Lower leg skin (tissue), 4 donors: Measurements from ENCODE around the gene USP35. TPM values are rescaled to one million over a fixed set of nuclear protein-coding genes. Genes with fewer than 3 reads are reported as not detected.
A peak's percentile ranks its signal among the peaks of the same experiment; 100 is the strongest.

Experiments
- DNase-seq, 2 donors: peaks; one replicate each; pipeline ENCODE4 v3.0.0-alpha.2; 2019; ENCODE audit warnings: low spot score in 2 of 2
- H3K4me3 ChIP-seq: fragments of 200-600 bp; sonication (generic); 2 replicates; pipeline ENCODE4 v1.5.1; 2017; ENCODE audit warnings: mild to moderate bottlenecking, low read depth; ENCODE audit not compliant: poor library complexity, severe bottlenecking
- POLR2A ChIP-seq, 2 donors: fragments of 450-650 bp; IDR thresholded peaks; one replicate each; pipeline ENCODE4 v1.6.1; 2016 to 2017; ENCODE audit warnings: antibody characterized with exemption in 2 of 2, mild to moderate bottlenecking in 1 of 2, moderate library complexity in 1 of 2
- WGBS, 2 donors: methylation state at CpG; one replicate each; pipeline ENCODE4 v1.1.5; 2018; 5-methylcytosine and 5-hydroxymethylcytosine counted together
- intact Hi-C: fragments of 100-400 bp; cut with DNase I; formaldehyde crosslinking; loops from one replicate; pipeline ENCODE4 v1.15.0; 2023; ENCODE audit warnings: low total_unique reads
- total RNA-seq, 4 donors: library from RNA; depleted of rRNA; stranded (reverse); fragments of >200 nt; gene quantifications; one replicate each; pipeline ENCODE4 v1.1.0, GENCODE V29; 2016
- TF ChIP-seq, protein P1 (sequence below), 3 donors: fragments of 450-650 bp; IDR thresholded peaks; one replicate each; pipeline ENCODE4 v1.5.1; 2016; ENCODE audit warnings: antibody characterized with exemption in 3 of 3, mild to moderate bottlenecking in 3 of 3, moderate library complexity in 2 of 3

The USP35 gene
- total RNA-seq, 4 donors from 2014 or later = 3.0 to 4.0 (median 3.5) TPM

DNA sequence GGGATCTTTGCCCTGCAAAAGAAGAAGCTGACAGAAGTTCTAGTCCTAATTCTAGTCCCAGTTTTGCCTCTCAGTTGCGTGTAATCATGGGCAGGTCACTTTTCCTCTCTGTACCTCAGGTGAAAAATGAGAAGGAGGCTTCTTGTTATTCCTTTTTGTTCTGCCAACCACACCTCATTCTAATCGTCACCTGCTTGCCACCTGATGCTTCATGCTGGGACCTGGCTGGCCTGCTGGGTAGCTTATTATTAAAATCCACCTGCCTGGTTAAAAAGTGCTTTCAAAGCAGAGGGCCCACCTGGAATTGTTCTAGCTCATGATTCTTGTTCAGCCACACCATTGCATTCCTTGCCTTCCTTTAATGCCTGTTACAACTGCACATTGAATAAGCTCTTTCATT is 40.9 kb upstream of the USP35 start:
- H3K4me3 ChIP-seq = no peak overlapping the region
- DNase-seq = peak in 1 of 2 donors; percentile 17
- WGBS, 2 donors = 70 to 75% methylated on average over 2 of the region's 2 CpGs
- no peak for TF ChIP-seq POLR2A (IDR thresholded peaks at IDR 0.05)
- TF ChIP-seq, protein P1, sequence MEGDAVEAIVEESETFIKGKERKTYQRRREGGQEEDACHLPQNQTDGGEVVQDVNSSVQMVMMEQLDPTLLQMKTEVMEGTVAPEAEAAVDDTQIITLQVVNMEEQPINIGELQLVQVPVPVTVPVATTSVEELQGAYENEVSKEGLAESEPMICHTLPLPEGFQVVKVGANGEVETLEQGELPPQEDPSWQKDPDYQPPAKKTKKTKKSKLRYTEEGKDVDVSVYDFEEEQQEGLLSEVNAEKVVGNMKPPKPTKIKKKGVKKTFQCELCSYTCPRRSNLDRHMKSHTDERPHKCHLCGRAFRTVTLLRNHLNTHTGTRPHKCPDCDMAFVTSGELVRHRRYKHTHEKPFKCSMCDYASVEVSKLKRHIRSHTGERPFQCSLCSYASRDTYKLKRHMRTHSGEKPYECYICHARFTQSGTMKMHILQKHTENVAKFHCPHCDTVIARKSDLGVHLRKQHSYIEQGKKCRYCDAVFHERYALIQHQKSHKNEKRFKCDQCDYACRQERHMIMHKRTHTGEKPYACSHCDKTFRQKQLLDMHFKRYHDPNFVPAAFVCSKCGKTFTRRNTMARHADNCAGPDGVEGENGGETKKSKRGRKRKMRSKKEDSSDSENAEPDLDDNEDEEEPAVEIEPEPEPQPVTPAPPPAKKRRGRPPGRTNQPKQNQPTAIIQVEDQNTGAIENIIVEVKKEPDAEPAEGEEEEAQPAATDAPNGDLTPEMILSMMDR (IDR thresholded peaks at IDR 0.05) = no peak
- intact Hi-C loops = no loop called here

DNA sequence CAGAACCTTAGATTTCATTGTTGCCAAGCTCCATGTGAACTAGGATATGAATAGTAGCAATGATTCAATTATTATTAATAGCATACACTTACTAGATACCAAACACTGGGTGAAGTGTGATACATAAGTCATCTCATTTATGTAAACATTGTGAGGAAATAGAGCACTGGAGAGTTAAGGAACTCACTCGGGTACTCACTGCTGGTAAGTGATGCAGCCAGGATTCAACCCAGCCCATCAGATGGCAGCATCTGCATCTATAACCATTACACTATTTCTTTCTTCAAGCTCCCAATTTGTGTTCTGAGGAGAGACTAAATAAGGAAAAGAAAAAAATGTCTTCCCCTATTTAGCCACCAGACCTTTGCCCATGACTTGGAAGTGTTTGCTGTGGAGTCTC is 39.1 kb upstream of the USP35 start:
- TF ChIP-seq, protein P1 (IDR thresholded peaks at IDR 0.05) = no peak
- TF ChIP-seq POLR2A (IDR thresholded peaks at IDR 0.05) = no peak
- intact Hi-C loops = no loop called here
- 21 to 22% methylated on average over 1 of the region's 1 CpG for WGBS, 2 donors
- no peak overlapping the region for H3K4me3 ChIP-seq
- no peak for DNase-seq

DNA sequence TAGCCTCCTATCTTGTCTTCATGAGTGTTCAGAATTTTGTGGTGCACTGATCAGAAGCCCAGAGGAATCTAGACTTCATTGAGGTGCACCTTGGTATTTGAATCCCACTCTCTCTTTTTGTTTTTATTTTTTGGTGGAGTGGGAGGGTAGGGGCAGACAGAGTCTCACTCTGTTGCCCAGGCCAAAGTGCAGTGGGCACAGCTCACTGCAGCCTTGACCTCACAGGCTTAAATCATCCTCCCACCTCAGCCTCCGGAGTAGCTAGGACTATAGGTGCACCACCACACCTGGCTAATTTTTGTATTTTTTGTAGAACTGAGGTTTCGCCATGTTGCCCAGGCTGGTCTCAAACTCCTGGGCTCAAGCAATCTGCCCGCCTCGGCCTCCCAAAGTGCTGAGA is 38.4 kb upstream of the USP35 start:
- TF ChIP-seq POLR2A (IDR thresholded peaks at IDR 0.05) = no peak
- TF ChIP-seq, protein P1 (IDR thresholded peaks at IDR 0.05) = no peak
- H3K4me3 ChIP-seq = no peak overlapping the region
- intact Hi-C loops = no loop called here
- DNase-seq = no peak
- WGBS, 2 donors = 92 to 97% methylated on average over 4 of the region's 4 CpGs

DNA sequence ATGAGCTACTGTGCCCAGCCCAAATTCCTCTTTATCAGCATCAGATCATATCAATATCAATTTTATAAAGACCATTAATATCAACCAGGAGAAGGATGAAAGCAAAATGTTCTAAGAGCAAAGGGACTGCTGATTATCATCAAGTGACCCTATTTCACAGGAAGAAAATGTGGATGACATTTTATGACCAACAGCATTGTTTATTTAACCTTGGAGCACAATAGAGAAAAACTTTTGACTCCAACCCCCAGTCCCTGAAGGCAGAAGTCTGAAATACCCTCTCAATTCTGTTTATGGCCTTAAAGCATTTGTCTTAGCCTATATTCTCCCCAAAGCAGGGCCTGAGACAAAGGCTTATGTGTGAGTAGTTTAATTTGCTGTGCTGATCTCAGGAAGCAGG is 38.0 kb upstream of the USP35 start:
- H3K4me3 ChIP-seq = no peak overlapping the region
- no peak for TF ChIP-seq POLR2A (IDR thresholded peaks at IDR 0.05)
- TF ChIP-seq, protein P1 (IDR thresholded peaks at IDR 0.05) = no peak
- no peak for DNase-seq
- intact Hi-C loops = no loop called here

DNA sequence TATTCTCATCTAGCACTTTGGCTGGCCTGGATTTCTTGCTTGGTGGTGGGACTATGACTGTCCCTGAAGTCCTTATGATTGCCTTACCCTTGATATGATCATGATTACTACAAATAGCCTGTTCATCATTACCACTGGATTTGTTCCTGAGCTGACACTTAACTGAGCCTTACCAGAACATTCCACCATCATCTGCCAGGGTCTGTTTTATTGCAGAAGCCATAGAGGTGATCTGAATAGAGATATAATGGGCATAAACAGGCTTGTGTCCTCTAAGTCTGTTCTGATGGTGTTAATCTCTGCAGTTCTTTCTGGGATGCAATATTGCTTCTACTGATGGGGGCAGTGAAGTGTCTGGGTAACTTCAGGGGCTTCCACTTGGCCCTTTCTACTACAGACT is 36.9 kb upstream of the USP35 start:
- no peak overlapping the region for H3K4me3 ChIP-seq
- TF ChIP-seq, protein P1 (IDR thresholded peaks at IDR 0.05) = no peak
- TF ChIP-seq POLR2A (IDR thresholded peaks at IDR 0.05) = no peak
- DNase-seq = no peak
- intact Hi-C loops = no loop called here

DNA sequence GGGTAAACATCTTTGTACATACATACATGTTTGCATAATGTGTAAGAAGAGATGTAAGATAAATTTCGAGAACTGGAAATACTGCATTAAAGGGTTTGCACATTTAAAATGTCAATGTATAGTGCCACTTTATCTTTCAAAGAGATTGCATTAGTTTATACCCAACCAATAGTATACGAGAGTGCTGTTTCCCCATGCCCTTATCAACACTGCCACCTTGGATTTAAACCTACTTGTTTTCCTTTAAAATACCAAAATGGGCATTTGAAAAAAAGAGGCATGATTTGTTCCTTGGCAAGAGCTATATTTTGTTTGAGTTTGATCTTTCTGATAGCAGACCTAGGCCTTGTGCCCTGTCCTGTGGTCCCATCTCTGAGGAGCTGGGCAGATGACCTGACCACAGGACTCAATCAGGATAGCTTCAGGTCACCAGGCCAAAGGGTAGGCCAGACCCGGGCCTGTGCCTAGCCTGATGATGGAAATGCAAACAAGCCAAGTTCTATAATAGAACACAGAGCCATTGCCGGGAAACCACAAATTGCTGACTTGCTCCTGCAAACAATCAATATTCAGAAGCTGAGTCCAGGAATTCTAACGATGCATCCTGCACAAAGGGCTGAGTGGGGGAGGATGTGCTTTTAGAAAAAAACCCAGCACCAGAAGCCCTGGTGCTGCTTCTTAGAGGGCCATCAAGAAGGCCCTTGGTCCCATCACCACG is 32.4 kb upstream of the USP35 start:
- 60 to 65% methylated on average over 6 of the region's 6 CpGs for WGBS, 2 donors

More for the DNA sequence above, 32.4 kb upstream of the USP35 start:
- intact Hi-C loops = no loop called here
- TF ChIP-seq, protein P1 (IDR thresholded peaks at IDR 0.05) = no peak
- no peak for TF ChIP-seq POLR2A (IDR thresholded peaks at IDR 0.05)
- no peak for DNase-seq
- H3K4me3 ChIP-seq = no peak overlapping the region
